Measurements from ENCODE around the gene KIF26B. TPM values are rescaled to one million over a fixed set of nuclear protein-coding genes. Genes with fewer than 3 reads are reported as not detected.

Gene KIF26B
- total RNA-seq, 3 donors from 2014 or later: 0.14 to 3.2 (median 0.39) TPM

- Histone ChIP-seq H3K36me3 (ENCODE audit: low read depth) (no peaks in the 10 kb centered on the region), H3K4me1 (ENCODE audit: low read depth) (no peaks in the 10 kb centered on the region), H3K4me3 (no peak overlapping the region), H3K9me3 (no peaks in the 10 kb centered on the region)
- DNase-seq (no peak), ATAC-seq (no peak)
- intact Hi-C loops (cut with DNase I, micrococcal nuclease): no loop called here
- TF ChIP-seq CTCF (IDR thresholded peaks at IDR 0.05): no peak
Observed at GRCh38 chr1:245742896-245743295, 588.1 kb downstream of the KIF26B start.

GRCh38 chr1:245748240-245748639 is 593.5 kb downstream of the KIF26B start:
- intact Hi-C loops (cut with DNase I, micrococcal nuclease): no loop called here
- Histone ChIP-seq H3K9me3 (no peaks in the 10 kb centered on the region), H3K36me3 (ENCODE audit: low read depth) (no peaks in the 10 kb centered on the region), H3K4me1 (ENCODE audit: low read depth) (no peaks in the 10 kb centered on the region), H3K4me3 (no peak overlapping the region)
- DNase-seq (no peak), ATAC-seq (no peak)
- TF ChIP-seq CTCF (IDR thresholded peaks at IDR 0.05): no peak

GRCh38 chr1:245748646-245749045 is 593.9 kb downstream of the KIF26B start:
- ATAC-seq (no peak), DNase-seq (no peak)
- TF ChIP-seq CTCF (IDR thresholded peaks at IDR 0.05): no peak
- Histone ChIP-seq H3K9me3 (no peaks in the 10 kb centered on the region), H3K36me3 (ENCODE audit: low read depth) (no peaks in the 10 kb centered on the region), H3K4me3 (no peak overlapping the region), H3K4me1 (ENCODE audit: low read depth) (no peaks in the 10 kb centered on the region)
- intact Hi-C loops (cut with DNase I, micrococcal nuclease): no loop called here

- no peaks in the 10 kb centered on the region for H3K36me3 ChIP-seq (ENCODE audit: low read depth)
- intact Hi-C loops (cut with DNase I, micrococcal nuclease): no loop called here
- H3K4me1 ChIP-seq (ENCODE audit: low read depth): no peaks in the 10 kb centered on the region
- TF ChIP-seq CTCF (IDR thresholded peaks at IDR 0.05): no peak
- no peak overlapping the region for H3K4me3 ChIP-seq
- H3K9me3 ChIP-seq: no peaks in the 10 kb centered on the region
- DNase-seq (no peak), ATAC-seq (no peak)
Observed at GRCh38 chr1:245749053-245749452, 594.3 kb downstream of the KIF26B start.

GRCh38 chr1:245750261-245750660 is 595.5 kb downstream of the KIF26B start:
- intact Hi-C loops (cut with DNase I, micrococcal nuclease): no loop called here
- no peak for TF ChIP-seq CTCF (IDR thresholded peaks at IDR 0.05)

GRCh38 chr1:245751116-245751515 is 596.3 kb downstream of the KIF26B start:
- H3K4me3 ChIP-seq: no peak overlapping the region
- no peaks in the 10 kb centered on the region for H3K9me3 ChIP-seq
- intact Hi-C loops (cut with DNase I, micrococcal nuclease): no loop called here
- ATAC-seq (no peak), DNase-seq (no peak)
- no peaks in the 10 kb centered on the region for H3K36me3 ChIP-seq (ENCODE audit: low read depth)
- H3K4me1 ChIP-seq (ENCODE audit: low read depth): no peaks in the 10 kb centered on the region
- no peak for TF ChIP-seq CTCF (IDR thresholded peaks at IDR 0.05)

More at GRCh38 chr1:245750261-245750660, 595.5 kb downstream of the KIF26B start:
- ATAC-seq (no peak), DNase-seq (no peak)
- Histone ChIP-seq H3K36me3 (ENCODE audit: low read depth) (no peaks in the 10 kb centered on the region), H3K9me3 (no peaks in the 10 kb centered on the region), H3K4me3 (no peak overlapping the region), H3K4me1 (ENCODE audit: low read depth) (no peaks in the 10 kb centered on the region)
